Endothelial cell of umbilical vein (primary cell): Measurements from ENCODE around the gene BEAN1.
"Not testable (repeated sequence)": the region's sequence is repeated elsewhere in the genome, so short reads cannot be mapped to it uniquely, and the experiment has no call there.

Experiments
- EZH2 ChIP-seq: IDR thresholded peaks from 2 replicates; pipeline ENCODE4 v1.6.1; 2012; ENCODE audit warnings: borderline replicate concordance, low read depth, mild to moderate bottlenecking, moderate library complexity, low read length, inconsistent platforms; ENCODE audit not compliant: severe bottlenecking
- POLR2A ChIP-seq: IDR thresholded peaks from 2 replicates; pipeline ENCODE4 v1.6.1; 2012; ENCODE audit warnings: low read depth, mild to moderate bottlenecking, control low read depth, low read length

- not testable (repeated sequence) for TF ChIP-seq POLR2A, EZH2
Measured at GRCh38 chr16:66465946-66466345, 38.9 kb downstream of the BEAN1 start.
